ENCODE measurements around the gene CHTOP. TPM values are rescaled to one million over a fixed set of nuclear protein-coding genes. Genes with fewer than 3 reads are reported as not detected.

Gene CHTOP
- total and polyA plus RNA-seq, 2 of the 8 experiments (the other 6 are each of a cell fraction or from before 2014, with no cell fraction given): 84.6 to 104 TPM

DNA sequence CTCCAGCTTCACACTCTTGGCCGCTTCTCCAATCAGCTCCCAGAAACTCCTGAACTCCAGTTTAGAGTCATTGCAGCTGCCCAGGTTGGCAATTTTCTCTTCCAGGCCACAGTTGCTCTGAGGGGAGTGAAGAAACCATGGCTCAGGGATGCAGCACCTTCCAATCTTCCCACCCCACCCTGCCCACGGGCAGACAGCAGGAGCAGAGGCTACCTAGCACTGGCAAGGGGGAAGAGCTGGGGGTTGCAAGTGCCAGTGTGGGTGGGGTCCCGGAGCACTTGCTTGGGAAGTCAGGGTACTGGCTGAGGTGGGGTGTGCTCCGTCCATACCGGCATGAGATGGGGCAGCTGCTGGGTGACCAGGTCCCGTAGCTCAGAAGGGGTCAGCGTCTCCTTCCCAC lies 19.0 kb upstream of the CHTOP start (continued):
- TF ChIP-seq EGR1 (IDR thresholded peaks at IDR 0.05; ENCODE audit: borderline replicate concordance, low read depth, low read length) (no peak), SP1 (IDR thresholded peaks at IDR 0.05; ENCODE audit: low read depth, low read length) (no peak), SUZ12 (IDR thresholded peaks at IDR 0.05; ENCODE audit: low read length) (no peak), SP2 (IDR thresholded peaks at IDR 0.05; ENCODE audit: low read length) (no peak), NANOG (IDR thresholded peaks at IDR 0.05; ENCODE audit: insufficient read depth, low read depth, low read length, poor library complexity, severe bottlenecking) (no peak), PHF8 (conservative IDR thresholded peaks at IDR 0.05; ENCODE audit: low read depth, low read length) (no peak), CBX5 (IDR thresholded peaks at IDR 0.05; ENCODE audit: low read depth, low read length) (no peak)
- TF ChIP-seq, protein P1, sequence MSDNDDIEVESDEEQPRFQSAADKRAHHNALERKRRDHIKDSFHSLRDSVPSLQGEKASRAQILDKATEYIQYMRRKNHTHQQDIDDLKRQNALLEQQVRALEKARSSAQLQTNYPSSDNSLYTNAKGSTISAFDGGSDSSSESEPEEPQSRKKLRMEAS (IDR thresholded peaks at IDR 0.05): no peak
